ENCODE measurements around the gene LCN9.

LCN9 gene

DNA sequence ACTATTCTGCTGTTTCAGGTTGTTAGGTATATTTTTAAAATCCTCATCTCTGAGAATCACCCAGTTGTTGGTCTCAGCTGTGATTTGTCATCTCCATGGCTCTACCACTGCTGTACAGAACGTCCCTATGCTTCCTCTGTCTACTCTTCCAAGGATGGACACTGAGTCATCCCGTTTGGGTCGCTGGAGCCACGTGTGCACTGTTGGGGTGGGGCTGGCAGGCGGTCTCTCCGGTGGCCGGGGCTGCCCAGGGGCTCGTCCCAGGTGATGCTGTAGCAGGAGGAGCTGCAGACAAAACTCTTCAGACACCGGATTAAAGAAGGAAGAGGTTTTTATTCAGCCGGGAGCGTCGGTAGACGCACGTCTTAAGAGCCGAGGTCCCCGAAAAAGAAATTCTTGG lies 16.9 kb downstream of the LCN9 start:
- no peak overlapping the region for H3K27ac ChIP-seq (ENCODE audit: poor library complexity, severe bottlenecking)
- H3K4me3 ChIP-seq (ENCODE audit: severe bottlenecking), result no peak overlapping the region
- no peaks in the 10 kb centered on the region for H3K9me3 ChIP-seq (ENCODE audit: severe bottlenecking)
- no peaks in the 10 kb centered on the region for H3K4me1 ChIP-seq (ENCODE audit: insufficient read depth, poor library complexity, severe bottlenecking)
- no peaks in the 10 kb centered on the region for H3K27me3 ChIP-seq (ENCODE audit: insufficient read depth, poor library complexity, severe bottlenecking)
- TF ChIP-seq, protein P1, sequence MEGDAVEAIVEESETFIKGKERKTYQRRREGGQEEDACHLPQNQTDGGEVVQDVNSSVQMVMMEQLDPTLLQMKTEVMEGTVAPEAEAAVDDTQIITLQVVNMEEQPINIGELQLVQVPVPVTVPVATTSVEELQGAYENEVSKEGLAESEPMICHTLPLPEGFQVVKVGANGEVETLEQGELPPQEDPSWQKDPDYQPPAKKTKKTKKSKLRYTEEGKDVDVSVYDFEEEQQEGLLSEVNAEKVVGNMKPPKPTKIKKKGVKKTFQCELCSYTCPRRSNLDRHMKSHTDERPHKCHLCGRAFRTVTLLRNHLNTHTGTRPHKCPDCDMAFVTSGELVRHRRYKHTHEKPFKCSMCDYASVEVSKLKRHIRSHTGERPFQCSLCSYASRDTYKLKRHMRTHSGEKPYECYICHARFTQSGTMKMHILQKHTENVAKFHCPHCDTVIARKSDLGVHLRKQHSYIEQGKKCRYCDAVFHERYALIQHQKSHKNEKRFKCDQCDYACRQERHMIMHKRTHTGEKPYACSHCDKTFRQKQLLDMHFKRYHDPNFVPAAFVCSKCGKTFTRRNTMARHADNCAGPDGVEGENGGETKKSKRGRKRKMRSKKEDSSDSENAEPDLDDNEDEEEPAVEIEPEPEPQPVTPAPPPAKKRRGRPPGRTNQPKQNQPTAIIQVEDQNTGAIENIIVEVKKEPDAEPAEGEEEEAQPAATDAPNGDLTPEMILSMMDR (IDR thresholded peaks at IDR 0.05; ENCODE audit: poor library complexity, severe bottlenecking), result no peak
- no peak for DNase-seq (ENCODE audit: low spot score)
- no peaks in the 10 kb centered on the region for H3K36me3 ChIP-seq (ENCODE audit: low read depth)
- no peak for ATAC-seq (ENCODE audit: low read depth)

DNA sequence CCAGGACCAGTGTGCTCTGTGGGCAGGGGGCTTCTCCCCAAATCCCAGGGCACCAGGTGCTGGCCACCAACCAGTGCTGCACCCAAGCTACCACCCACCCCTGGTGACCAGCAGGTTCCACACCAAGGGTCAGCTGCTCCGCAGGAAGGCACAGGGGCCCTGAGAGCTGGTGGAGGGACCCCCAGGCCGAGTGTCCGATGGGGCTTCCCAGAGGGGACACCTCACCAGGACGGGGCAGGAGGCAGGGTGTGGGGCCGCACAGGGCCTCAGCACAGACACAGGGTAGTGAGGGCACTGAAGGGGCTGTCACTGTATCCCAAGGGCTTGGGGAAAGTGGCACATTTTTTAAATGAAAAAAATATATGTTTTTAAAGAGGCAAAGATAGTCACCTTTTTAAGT lies 18.1 kb downstream of the LCN9 start:
- no peak overlapping the region for H3K4me3 ChIP-seq (ENCODE audit: severe bottlenecking)
- no peak for DNase-seq (ENCODE audit: low spot score)

DNA sequence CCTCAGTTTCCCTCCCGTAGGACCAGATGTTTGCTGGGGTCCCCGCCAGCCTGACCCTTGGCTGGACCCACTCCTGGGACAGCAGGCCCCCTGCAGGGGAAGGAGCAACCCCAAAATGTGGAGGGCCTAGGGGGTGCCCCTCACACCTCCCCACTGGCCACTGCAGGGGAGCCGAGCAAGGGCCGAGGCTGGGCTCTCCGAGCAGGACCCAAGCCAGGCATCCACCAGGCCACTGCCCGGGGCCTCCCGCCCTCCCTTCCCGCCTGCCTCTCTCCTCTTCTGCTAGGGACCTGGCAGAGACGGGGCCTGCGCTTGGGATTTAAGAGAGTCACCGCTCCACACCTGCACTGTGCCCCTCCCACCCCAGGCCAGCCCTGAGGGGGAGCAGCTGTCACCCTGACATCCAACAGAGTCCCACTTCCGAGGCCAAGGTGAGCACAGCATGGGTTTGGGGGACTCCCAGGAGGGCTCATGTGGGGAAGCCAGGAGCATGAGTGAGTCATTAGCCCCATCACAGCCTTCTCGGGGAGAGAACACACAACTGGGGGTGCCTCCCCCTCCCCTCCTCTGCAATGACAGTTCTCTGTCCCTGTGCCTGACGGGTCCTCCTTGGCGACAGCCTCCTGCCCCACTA lies 20.4 kb downstream of the LCN9 start:
- H3K4me1 ChIP-seq (ENCODE audit: insufficient read depth, poor library complexity, severe bottlenecking), result no peaks in the 10 kb centered on the region
- ATAC-seq (ENCODE audit: low read depth) (no peak), DNase-seq (ENCODE audit: low spot score) (no peak)
- no peaks in the 10 kb centered on the region for H3K27me3 ChIP-seq (ENCODE audit: insufficient read depth, poor library complexity, severe bottlenecking)
- no peak overlapping the region for H3K4me3 ChIP-seq (ENCODE audit: severe bottlenecking)
- H3K27ac ChIP-seq (ENCODE audit: poor library complexity, severe bottlenecking), result no peak overlapping the region
- no peaks in the 10 kb centered on the region for H3K36me3 ChIP-seq (ENCODE audit: low read depth)
- TF ChIP-seq, protein P1 (IDR thresholded peaks at IDR 0.05; ENCODE audit: poor library complexity, severe bottlenecking), result no peak
- no peaks in the 10 kb centered on the region for H3K9me3 ChIP-seq (ENCODE audit: severe bottlenecking)

More for the DNA sequence above, 18.1 kb downstream of the LCN9 start:
- no peak for ATAC-seq (ENCODE audit: low read depth)
- no peaks in the 10 kb centered on the region for H3K27me3 ChIP-seq (ENCODE audit: insufficient read depth, poor library complexity, severe bottlenecking)
- no peak overlapping the region for H3K27ac ChIP-seq (ENCODE audit: poor library complexity, severe bottlenecking)
- no peaks in the 10 kb centered on the region for H3K4me1 ChIP-seq (ENCODE audit: insufficient read depth, poor library complexity, severe bottlenecking)
- H3K9me3 ChIP-seq (ENCODE audit: severe bottlenecking), result no peaks in the 10 kb centered on the region
- no peaks in the 10 kb centered on the region for H3K36me3 ChIP-seq (ENCODE audit: low read depth)
- TF ChIP-seq, protein P1 (IDR thresholded peaks at IDR 0.05; ENCODE audit: poor library complexity, severe bottlenecking), result no peak

DNA sequence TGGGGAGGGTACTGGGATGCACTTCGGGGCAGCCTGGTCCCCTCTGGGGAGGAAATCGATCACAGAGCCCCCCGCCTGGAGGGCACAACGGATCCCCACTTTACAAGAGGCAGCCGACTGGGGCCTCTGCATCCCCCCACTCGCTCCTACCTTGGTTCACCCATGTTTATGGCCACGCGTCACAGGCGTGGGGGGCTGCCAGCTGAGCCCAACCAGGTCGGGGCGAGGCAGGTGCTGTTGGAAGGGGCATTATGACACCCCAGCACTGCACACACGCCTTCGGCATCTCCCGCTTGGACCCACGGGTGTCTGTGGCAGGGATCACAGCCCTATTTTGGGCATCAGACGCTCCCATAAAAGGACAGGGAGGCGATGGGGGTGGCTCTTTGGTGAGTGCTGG lies 21.6 kb downstream of the LCN9 start:
- H3K27me3 ChIP-seq (ENCODE audit: insufficient read depth, poor library complexity, severe bottlenecking), result no peaks in the 10 kb centered on the region
- TF ChIP-seq, protein P1 (IDR thresholded peaks at IDR 0.05; ENCODE audit: poor library complexity, severe bottlenecking), result no peak
- DNase-seq (ENCODE audit: low spot score) (no peak), ATAC-seq (ENCODE audit: low read depth) (no peak)
- no peak overlapping the region for H3K4me3 ChIP-seq (ENCODE audit: severe bottlenecking)
- no peak overlapping the region for H3K27ac ChIP-seq (ENCODE audit: poor library complexity, severe bottlenecking)
- no peaks in the 10 kb centered on the region for H3K36me3 ChIP-seq (ENCODE audit: low read depth)
- no peaks in the 10 kb centered on the region for H3K4me1 ChIP-seq (ENCODE audit: insufficient read depth, poor library complexity, severe bottlenecking)
- no peaks in the 10 kb centered on the region for H3K9me3 ChIP-seq (ENCODE audit: severe bottlenecking)

DNA sequence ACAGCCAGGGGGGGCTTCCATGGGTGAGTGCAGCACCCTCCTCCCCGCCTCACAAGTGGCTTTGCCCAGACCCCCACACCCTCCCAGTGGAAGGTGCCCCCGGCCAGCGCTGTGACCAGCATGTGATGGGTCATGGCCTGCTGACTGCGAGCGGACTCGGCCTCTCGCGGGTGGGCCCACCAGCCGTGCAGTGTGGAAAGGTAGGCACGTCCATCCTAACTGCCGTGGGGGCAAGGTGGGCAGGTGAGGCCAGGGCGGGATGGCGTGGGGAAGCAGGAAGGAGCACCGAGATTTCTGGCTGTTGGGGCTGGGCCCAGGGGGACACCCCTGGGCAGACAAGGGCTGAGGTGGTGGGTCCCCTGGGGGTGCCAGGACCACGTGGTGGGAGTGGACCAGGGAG lies 24.1 kb downstream of the LCN9 start:
- DNase-seq (ENCODE audit: low spot score) (no peak), ATAC-seq (ENCODE audit: low read depth) (no peak)
- no peaks in the 10 kb centered on the region for H3K9me3 ChIP-seq (ENCODE audit: severe bottlenecking)
- no peak overlapping the region for H3K4me3 ChIP-seq (ENCODE audit: severe bottlenecking)
- TF ChIP-seq, protein P1 (IDR thresholded peaks at IDR 0.05; ENCODE audit: poor library complexity, severe bottlenecking), result no peak
- H3K36me3 ChIP-seq (ENCODE audit: low read depth), result no peaks in the 10 kb centered on the region
- H3K27me3 ChIP-seq (ENCODE audit: insufficient read depth, poor library complexity, severe bottlenecking), result no peaks in the 10 kb centered on the region
- no peaks in the 10 kb centered on the region for H3K4me1 ChIP-seq (ENCODE audit: insufficient read depth, poor library complexity, severe bottlenecking)
- no peak overlapping the region for H3K27ac ChIP-seq (ENCODE audit: poor library complexity, severe bottlenecking)

All from RWPE2 (cell line).